Esophagus squamous epithelium (tissue), 5 donors: ENCODE data around the gene SYNPR. TPM values are rescaled to one million over a fixed set of nuclear protein-coding genes. Genes with fewer than 3 reads are reported as not detected.

Experiments
- DNase-seq: peaks from one replicate; lab custom pipeline; 2025; lab: John Stamatoyannopoulos, UW
- H3K27ac ChIP-seq, 4 donors: fragments of 200-600 bp; sonication (generic); one replicate each; pipeline ENCODE4 v1.5.1; 2016 to 2019; ENCODE audit warnings: mild to moderate bottlenecking in 1 of 4
- H3K27me3 ChIP-seq, 4 donors: fragments of 200-600 bp; sonication (generic); 1 replicate in 3 of 4; 2 replicates in 1 of 4; pipeline versions ENCODE4 v1.5.1 to v1.6.0; 2017 to 2021; ENCODE audit warnings: antibody characterized with exemption in 1 of 4
- H3K36me3 ChIP-seq, 3 donors: fragments of 200-600 bp; sonication (generic); one replicate each; pipeline ENCODE4 v1.5.1; 2016 to 2019
- H3K4me1 ChIP-seq, 3 donors: fragments of 200-600 bp; sonication (generic); one replicate each; pipeline ENCODE4 v1.5.1; 2017 to 2019
- H3K4me3 ChIP-seq, 4 donors: fragments of 200-600 bp; sonication (generic); 1 replicate in 3 of 4; 2 replicates in 1 of 4; pipeline ENCODE4 v1.5.1; 2016 to 2019; ENCODE audit warnings: mild to moderate bottlenecking in 2 of 4, moderate library complexity in 1 of 4
- H3K9me3 ChIP-seq, 3 donors: fragments of 200-600 bp; sonication (generic); one replicate each; pipeline ENCODE4 v1.5.1; 2016 to 2019
- POLR2A ChIP-seq, 4 donors: fragments of 450-650 bp; IDR thresholded peaks; one replicate each; pipeline ENCODE4 v1.6.1; 2017; ENCODE audit warnings: antibody characterized with exemption in 4 of 4, mild to moderate bottlenecking in 4 of 4, moderate library complexity in 3 of 4
- WGBS, 2 donors: methylation state at CpG; one replicate each; pipeline ENCODE4 v1.1.5; 2018; 5-methylcytosine and 5-hydroxymethylcytosine counted together
- intact Hi-C: fragments of 100-400 bp; cut with DNase I; formaldehyde crosslinking; loops from one replicate; pipeline ENCODE4 v1.15.0; 2022
- total RNA-seq, 4 donors: library from RNA; depleted of rRNA; stranded (reverse); fragments of >200 nt; gene quantifications; one replicate each; pipeline ENCODE4 v1.1.0, GENCODE V29; 2016
- TF ChIP-seq, protein P1 (sequence below), 6 experiments: fragments of 450-650 bp in 4 of 6; fragments of 200-600 bp in 2 of 6; sonication (generic) in 2 of 6; IDR thresholded peaks; one replicate each; pipeline ENCODE4 v1.5.1; 2016 to 2019; ENCODE audit warnings: antibody characterized with exemption in 6 of 6, mild to moderate bottlenecking in 4 of 6, moderate library complexity in 4 of 6
- donor health status: DM: yes; HTN: yes; CAD: no.

The SYNPR gene
- total RNA-seq, 4 donors from 2014 or later: not detected

- no peak for DNase-seq
- no peak overlapping the region for H3K4me3 ChIP-seq
- no peaks in the 10 kb centered on the region for H3K27me3 ChIP-seq
- TF ChIP-seq POLR2A (IDR thresholded peaks at IDR 0.05): no peak
- TF ChIP-seq, protein P1, sequence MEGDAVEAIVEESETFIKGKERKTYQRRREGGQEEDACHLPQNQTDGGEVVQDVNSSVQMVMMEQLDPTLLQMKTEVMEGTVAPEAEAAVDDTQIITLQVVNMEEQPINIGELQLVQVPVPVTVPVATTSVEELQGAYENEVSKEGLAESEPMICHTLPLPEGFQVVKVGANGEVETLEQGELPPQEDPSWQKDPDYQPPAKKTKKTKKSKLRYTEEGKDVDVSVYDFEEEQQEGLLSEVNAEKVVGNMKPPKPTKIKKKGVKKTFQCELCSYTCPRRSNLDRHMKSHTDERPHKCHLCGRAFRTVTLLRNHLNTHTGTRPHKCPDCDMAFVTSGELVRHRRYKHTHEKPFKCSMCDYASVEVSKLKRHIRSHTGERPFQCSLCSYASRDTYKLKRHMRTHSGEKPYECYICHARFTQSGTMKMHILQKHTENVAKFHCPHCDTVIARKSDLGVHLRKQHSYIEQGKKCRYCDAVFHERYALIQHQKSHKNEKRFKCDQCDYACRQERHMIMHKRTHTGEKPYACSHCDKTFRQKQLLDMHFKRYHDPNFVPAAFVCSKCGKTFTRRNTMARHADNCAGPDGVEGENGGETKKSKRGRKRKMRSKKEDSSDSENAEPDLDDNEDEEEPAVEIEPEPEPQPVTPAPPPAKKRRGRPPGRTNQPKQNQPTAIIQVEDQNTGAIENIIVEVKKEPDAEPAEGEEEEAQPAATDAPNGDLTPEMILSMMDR (IDR thresholded peaks at IDR 0.05): no peak
- intact Hi-C loops: no loop called here
- 48 to 49% methylated on average over 5 of the region's 5 CpGs for WGBS, 2 donors
- H3K9me3 ChIP-seq: no peaks in the 10 kb centered on the region
- no peak overlapping the region for H3K27ac ChIP-seq
- no peaks in the 10 kb centered on the region for H3K36me3 ChIP-seq
- H3K4me1 ChIP-seq: no peaks in the 10 kb centered on the region
These were observed 37.7 kb upstream of the SYNPR start for GRCh38 chr3:63240381-63240902.

- intact Hi-C loops: no loop called here
- H3K36me3 ChIP-seq: no peaks in the 10 kb centered on the region
- DNase-seq: no peak
- 44 to 50% methylated on average over 2 of the region's 2 CpGs for WGBS, 2 donors
- H3K27me3 ChIP-seq: no peaks in the 10 kb centered on the region
- no peak overlapping the region for H3K27ac ChIP-seq
- no peak for TF ChIP-seq POLR2A (IDR thresholded peaks at IDR 0.05)
- TF ChIP-seq, protein P1 (IDR thresholded peaks at IDR 0.05): no peak
- H3K4me3 ChIP-seq: no peak overlapping the region
- H3K4me1 ChIP-seq: no peaks in the 10 kb centered on the region
- no peaks in the 10 kb centered on the region for H3K9me3 ChIP-seq
These were observed 36.0 kb upstream of the SYNPR start for GRCh38 chr3:63242124-63242523.

DNA sequence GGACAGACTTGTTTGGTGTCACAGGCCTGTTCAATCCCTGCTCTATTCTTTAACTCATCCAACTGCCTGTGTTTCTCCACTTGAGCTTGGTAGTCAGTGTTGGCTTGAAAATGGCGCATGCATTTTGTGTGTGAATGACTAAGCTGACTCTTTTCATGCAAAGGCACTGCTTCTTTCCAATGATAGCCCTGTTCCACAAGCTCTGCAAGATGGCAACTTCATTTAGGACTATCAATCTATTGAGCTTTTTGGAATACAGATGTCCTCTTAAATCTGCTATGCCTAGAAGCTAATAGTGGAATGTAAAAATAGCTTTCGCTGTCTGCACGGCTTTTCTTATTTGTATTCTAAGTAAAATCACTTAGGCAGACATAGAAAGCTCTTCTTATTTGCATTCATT lies 33.6 kb upstream of the SYNPR start:
- Histone ChIP-seq H3K27me3 (no peaks in the 10 kb centered on the region), H3K36me3 (no peaks in the 10 kb centered on the region), H3K4me3 (no peak overlapping the region), H3K4me1 (no peaks in the 10 kb centered on the region), H3K27ac (no peak overlapping the region), H3K9me3 (no peaks in the 10 kb centered on the region)
- TF ChIP-seq POLR2A (IDR thresholded peaks at IDR 0.05): no peak
- TF ChIP-seq, protein P1 (IDR thresholded peaks at IDR 0.05): no peak
- intact Hi-C loops: no loop called here
- whole genome bisulfite sequencing, 2 donors: 84 to 97% methylated on average over 3 of the region's 3 CpGs
- no peak for DNase-seq

DNA sequence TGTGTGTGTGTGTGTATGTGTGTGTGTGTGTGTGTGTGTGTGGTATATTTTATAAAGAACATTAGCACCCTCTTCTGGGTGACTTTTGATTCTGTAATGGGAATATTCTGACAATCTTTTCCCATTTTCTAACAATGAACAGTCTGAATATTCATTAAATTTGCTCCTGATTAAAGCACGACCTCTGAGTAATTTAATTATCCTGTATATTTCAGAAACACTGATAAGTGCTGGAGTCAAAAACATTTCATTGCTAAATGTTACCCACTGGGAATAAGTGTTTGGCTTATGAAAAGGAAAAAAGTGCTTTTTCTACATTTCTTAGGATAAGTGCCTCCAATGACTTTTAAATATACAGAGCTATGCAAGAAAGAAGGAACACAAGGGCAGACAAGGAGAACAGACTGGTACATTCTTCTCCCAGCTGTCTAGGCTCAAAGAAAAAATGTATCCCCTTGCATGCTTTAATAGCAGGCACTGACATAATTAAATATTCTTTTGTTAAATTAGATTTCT lies 32.3 kb upstream of the SYNPR start:
- Histone ChIP-seq H3K36me3 (no peaks in the 10 kb centered on the region), H3K4me1 (no peaks in the 10 kb centered on the region), H3K27me3 (peaks cover 0 to 4% (median 0%) of the 10 kb centered on the region in 4 donors), H3K27ac (no peak overlapping the region), H3K4me3 (no peak overlapping the region), H3K9me3 (no peaks in the 10 kb centered on the region)
- intact Hi-C loops: no loop called here
- WGBS, 2 donors: 41 to 42% methylated on average over 1 of the region's 1 CpG
- no peak for DNase-seq
- TF ChIP-seq, protein P1 (IDR thresholded peaks at IDR 0.05): no peak
- no peak for TF ChIP-seq POLR2A (IDR thresholded peaks at IDR 0.05)

GRCh38 chr3:63248015-63248414 lies 30.1 kb upstream of the SYNPR start:
- H3K36me3 ChIP-seq: no peaks in the 10 kb centered on the region
- DNase-seq: no peak
- H3K9me3 ChIP-seq: no peaks in the 10 kb centered on the region
- intact Hi-C loops: no loop called here
- no peak overlapping the region for H3K4me3 ChIP-seq
- WGBS, 2 donors: 43 to 62% methylated on average over 2 of the region's 2 CpGs
- peaks cover 0 to 4% (median 0%) of the 10 kb centered on the region in 4 donors for H3K27me3 ChIP-seq
- no peak overlapping the region for H3K27ac ChIP-seq
- H3K4me1 ChIP-seq: no peaks in the 10 kb centered on the region
- TF ChIP-seq POLR2A (IDR thresholded peaks at IDR 0.05): no peak
- TF ChIP-seq, protein P1 (IDR thresholded peaks at IDR 0.05): no peak
